ENCODE data around the gene OR51B4.

- TF ChIP-seq CTCF (IDR thresholded peaks at IDR 0.05) = no peak
- no peak for TF ChIP-seq POLR2AphosphoS5 (IDR thresholded peaks at IDR 0.05; ENCODE audit: insufficient read depth in 1 of 2, low read depth in 1 of 2)
Measured at GRCh38 chr11:5348551-5349194, 46.9 kb upstream of the OR51B4 start.

All from vagina (tissue), 2 donors.